ENCODE results near the gene UBXN6.

UBXN6 gene

DNA sequence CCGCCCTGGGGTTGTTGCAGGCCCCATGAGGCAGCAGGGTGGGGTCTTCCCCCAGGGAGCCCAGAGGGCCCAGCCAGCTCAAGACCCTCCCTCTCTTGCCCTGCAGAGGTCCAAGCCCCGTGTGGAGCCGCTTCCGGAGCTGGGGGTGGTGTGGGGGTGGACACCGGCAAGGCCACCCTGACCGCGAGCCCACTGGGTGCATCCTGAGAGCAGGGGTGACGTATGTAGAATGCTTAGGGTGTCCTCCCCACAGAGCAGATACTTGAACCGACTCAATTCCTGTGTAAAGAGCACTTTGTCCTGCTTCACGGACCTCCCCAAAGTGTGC is 14.8 kb downstream of the UBXN6 start:
- DNase-seq (ENCODE audit: low read depth in 2 of 2) = no peak

DNA sequence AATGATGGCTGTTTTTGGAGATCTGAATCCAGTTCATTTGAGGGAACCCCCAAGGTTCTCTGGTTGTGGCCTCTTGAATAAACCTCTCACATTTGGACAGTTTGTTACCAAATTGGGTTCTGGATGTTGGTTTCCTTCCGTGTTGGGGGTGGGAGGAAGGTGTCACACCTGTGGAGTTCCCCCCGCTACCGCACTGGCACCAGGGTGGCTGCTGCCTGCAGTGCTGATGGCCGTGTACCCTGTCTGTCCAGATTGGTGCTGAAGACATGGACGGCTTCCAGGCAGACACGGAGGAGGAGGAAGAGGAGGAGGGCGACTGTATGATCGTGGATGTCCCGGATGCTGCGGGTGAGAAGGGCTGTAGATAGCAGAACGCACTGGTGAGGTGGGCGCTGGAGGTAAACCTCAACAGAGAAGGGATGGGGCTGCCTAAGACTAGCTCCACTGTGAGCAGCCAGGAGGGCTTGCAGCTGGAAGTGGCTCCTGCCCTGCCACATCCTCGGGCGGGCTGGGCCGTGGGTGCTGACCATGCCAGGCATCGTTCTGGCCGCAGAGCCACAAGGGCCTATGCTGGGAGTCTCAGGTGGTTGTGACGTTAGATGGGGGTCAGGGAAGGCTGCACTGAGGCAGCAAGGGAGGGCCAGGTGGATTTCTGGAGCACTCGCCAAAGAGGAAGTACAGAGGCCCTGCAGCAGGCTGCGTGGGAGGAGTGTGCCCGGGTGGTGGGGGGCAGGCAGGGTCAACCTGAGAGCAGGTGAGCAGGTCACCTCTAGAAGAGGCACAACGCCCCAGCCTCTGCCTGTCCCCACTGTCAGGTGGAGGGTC is 15.4 kb downstream of the UBXN6 start:
- no peak for DNase-seq (ENCODE audit: low read depth in 2 of 2)

DNA sequence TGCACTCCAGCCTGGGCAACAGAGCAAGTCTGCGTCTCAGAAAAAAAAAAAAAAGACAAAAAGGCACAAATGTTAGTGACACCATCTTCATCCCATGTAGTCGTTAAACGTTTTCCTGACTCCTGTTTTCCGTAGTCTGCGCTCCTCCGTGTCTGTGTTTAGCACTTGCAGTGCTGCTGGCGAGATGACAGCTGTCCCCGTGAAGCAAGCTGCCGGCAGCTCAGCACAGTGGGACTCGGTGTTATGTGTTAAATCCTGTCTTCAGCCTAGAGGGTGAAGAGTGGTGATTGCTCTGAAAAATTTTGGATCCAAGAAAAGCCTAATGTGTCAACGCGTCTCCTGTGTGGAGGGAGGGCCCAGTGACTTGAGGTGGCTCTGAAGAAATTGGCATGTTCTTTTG is 18.4 kb downstream of the UBXN6 start:
- DNase-seq (ENCODE audit: low read depth in 2 of 2) = no peak

GRCh38 chr19:4437103-4437502 is 20.5 kb downstream of the UBXN6 start:
- DNase-seq (ENCODE audit: low read depth in 2 of 2) = no peak

GRCh38 chr19:4436231-4436630 is 21.4 kb downstream of the UBXN6 start:
- no peak for DNase-seq (ENCODE audit: low read depth in 2 of 2)

DNA sequence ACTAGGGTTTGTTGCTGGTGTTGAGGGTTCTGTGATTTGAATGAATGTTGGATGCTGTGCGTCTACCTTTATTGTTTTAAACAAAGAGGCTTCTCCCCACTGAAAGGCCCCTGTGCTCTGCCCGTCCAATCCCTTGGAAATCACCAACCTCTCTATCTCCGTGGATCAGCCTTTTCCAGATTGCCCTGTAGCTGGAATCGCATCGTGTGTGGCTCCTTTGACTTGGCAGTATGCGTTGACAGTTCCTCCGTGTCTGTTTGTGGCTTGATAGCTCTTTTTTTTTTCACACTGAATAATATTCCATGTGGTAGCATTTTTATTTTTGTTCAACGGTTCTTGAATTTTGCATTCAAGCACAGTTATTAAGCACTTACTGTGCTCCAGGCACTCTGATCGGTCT is 23.2 kb downstream of the UBXN6 start:
- no peak for DNase-seq (ENCODE audit: low read depth in 2 of 2)

- DNase-seq (ENCODE audit: low read depth in 2 of 2) = no peak
Measured at GRCh38 chr19:4432918-4433506, 24.6 kb downstream of the UBXN6 start.

DNA sequence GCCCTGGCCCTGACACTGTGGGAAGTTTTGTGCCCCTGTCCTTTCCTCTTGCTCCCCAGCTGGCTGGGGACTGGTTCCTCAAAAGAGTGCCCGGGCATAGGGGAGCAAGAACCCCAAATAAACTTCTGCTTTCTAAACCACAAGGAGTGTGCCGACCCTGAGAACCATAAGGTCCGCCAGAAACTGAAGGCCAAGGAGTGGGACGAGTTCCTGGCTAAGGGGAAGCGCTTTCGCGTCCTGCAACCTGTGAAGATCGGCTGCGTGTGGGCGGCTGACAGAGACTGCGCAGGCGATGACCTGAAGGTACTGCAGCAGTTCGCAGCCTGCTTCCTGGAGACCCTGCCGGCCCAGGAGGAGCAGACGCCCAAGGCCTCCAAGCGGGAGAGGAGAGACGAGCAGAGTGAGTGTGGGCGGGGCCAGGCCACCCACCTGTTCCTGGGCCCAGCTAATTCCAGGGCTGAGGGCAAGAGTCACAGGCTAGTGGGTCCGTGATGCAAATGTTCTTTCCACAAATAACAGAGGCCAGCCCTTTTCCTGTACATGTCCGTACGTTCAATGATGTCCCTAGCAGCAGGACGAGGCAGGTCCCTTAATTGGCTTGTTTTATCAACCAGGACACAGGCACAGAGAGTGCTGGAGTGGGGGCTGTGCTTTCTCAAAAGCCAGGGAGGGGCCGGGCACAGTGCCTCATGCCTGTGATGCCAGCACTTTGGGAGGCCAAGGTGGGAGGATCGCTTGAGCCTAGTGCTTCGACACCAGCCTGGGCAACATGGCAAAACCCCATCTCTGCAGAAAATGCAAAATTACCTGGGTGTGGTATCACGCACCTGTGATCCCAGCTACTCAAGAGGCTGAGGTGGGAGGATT is 25.6 kb downstream of the UBXN6 start:
- no peak for DNase-seq (ENCODE audit: low read depth in 2 of 2)

DNA sequence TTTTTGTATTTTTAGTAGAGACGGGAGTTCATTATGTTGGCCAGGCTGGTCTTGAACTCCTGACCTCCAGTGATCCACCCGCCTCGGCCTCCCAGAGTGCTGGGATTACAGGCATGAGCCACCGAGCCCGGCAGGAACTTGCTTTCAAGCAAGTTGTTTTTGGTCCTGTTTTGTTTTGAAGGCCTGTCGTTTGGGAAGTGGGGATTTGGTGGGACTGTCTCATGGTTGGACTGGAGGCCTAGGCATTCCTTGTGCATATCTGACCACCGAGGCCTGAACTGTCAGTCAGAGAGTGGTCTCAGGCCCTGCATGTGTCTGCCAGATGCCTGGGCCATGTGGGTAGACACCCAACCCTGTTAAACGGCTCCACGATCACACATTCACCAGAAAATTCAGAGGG is 26.3 kb downstream of the UBXN6 start:
- DNase-seq (ENCODE audit: low read depth in 2 of 2) = no peak

DNA sequence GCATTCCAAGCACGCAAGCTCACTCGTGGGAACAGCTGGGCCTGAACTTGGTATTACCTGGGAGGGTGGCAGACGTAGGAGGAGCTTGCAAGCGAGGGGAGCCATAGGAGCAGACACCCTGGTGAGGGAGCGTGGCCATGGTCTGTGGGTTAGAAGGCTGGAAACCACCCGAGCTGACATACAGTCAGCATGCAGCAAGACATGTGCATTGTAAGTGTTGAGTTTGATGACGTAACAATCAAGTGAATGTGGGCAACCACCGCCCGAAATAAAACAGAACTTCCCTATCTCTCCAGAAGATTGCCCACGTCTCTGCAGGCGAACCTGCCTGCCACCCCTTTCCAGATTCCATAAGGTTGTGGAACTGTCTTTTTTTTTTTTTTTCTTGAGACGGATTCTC is 26.8 kb downstream of the UBXN6 start:
- DNase-seq (ENCODE audit: low read depth in 2 of 2) = no peak

- DNase-seq (ENCODE audit: low read depth in 2 of 2) = no peak
Measured at GRCh38 chr19:4429771-4430171, 27.8 kb downstream of the UBXN6 start.

GRCh38 chr19:4429256-4429655 is 28.3 kb downstream of the UBXN6 start:
- DNase-seq (ENCODE audit: low read depth in 2 of 2) = no peak

DNA sequence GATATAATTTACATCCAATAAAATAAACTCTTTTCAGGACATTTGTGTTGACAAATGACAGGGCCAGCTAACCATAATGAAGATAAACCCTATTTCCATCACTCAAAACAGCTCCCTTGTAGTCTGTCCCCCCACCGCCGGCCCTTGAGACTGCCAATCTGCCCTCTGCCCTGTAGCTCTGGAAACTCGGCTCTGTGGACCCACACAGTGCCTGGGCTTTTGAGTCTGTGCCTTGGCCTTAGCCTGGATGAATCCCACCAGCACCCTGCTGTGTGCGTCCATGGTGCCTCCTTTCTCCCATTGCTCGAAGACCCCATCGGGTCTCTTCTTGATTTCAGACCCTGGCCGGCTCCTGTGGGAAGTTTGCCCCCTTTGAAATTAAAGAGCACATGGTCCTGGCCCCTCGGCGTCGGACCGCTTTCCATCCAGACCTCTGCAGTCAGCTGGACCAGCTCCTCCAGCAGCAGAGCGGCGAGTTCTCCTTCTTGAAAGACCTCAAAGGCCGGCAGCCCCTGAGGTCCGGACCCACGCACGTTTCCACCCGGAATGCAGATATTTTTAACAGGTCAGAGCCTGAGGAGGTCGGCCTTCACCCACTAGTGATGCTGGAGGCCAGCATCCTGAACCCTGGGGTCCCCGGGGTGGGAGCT is 29.1 kb downstream of the UBXN6 start:
- no peak for DNase-seq (ENCODE audit: low read depth in 2 of 2)

- DNase-seq (ENCODE audit: low read depth in 2 of 2) = no peak
Measured at GRCh38 chr19:4425537-4425936, 32.1 kb downstream of the UBXN6 start.

- DNase-seq (ENCODE audit: low read depth in 2 of 2) = no peak
Measured at GRCh38 chr19:4423416-4424126, 34.0 kb downstream of the UBXN6 start.

GRCh38 chr19:4416268-4416667 is 41.3 kb downstream of the UBXN6 start:
- no peak for DNase-seq (ENCODE audit: low read depth in 2 of 2)

GRCh38 chr19:4415352-4415751 is 42.2 kb downstream of the UBXN6 start:
- DNase-seq (ENCODE audit: low read depth in 2 of 2) = no peak

DNA sequence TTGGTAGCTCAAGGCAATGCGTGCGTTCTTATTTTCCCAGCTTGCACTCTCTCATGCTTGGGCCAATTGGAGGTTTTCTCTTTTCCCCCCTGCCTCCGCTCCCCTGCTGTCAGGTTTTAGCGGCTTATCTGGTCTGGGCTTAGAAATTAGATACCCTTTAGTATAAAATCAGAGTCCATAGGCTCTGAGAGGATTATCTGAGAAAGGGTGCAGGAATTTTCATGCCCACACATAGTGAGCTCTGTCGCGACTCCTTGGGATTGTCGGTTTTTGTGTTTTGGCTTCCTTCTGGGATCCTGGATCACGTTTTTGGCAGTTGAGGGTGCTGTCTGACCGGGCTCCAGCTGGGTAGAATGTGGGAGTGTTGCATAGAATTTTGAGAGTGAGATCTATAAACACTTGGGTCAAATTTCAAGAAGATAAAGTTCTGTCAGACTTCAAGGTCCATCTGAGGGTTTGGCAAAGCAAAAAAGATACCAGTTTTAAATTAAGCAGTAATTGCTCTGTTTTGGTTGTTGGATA is 42.7 kb downstream of the UBXN6 start:
- no peak for DNase-seq (ENCODE audit: low read depth in 2 of 2)

DNA sequence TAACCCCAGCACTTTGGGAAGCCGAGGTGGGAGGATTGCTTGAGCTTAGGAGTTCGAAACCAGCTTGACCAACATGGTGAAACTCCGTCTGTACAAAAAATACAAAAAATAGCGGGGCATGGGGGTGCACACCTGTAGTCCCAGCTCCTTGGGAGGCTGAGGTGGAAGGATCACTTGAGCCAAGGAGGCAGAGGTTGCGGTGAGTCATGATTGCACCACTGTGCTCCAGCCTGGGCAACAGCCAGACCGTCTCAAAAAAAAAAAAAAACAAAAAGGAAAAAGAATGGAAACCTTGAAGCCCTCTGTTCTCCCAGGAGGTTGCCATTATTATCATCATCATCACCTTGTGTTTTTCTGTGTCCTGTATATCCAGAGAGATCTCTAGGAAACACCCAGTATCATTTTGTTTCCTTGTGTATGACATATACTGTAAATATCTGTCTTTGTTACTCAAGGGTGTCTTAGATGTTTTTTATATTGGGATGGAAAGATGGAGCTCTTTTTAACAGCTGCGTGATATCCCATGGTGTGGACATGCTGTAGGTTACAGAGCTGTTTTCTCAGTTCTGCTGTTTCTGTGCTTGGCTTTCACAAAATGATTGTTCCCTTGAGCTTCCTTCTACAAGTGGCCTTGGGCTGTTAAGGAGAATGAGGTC is 43.3 kb downstream of the UBXN6 start:
- DNase-seq (ENCODE audit: low read depth in 2 of 2) = no peak

DNA sequence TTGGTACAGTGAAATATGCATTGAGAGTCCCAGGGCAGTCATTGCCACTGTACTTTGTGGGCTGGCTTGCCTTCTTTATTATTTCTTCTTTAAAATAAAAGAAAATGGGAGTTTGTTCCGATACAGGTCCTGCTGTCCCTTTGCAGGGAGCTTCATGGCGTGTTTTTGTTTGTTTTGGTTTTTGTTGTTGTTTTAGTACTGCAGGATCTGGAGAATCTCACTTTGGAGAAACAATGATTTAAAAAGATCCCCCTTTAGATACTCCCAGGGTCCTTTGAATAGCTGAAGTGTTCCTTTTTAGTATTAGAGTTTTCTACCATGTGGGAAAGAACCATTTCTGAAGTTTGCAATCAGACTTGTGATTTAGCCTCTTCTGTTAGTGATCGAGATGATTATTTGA is 44.0 kb downstream of the UBXN6 start:
- DNase-seq (ENCODE audit: low read depth in 2 of 2) = no peak
